ENCODE results near the gene CECR2. TPM values are rescaled to one million over a fixed set of nuclear protein-coding genes. Genes with fewer than 3 reads are reported as not detected.
A peak's percentile ranks its signal among the peaks of the same experiment; 100 is the strongest.

Gene CECR2
- total RNA-seq, 2 donors from 2014 or later = 0.18 TPM; not detected in 1

GRCh38 chr22:17352798-17353197 lies 16.5 kb upstream of the CECR2 start:
- ATAC-seq = no peak
- H3K36me3 Mint-ChIP-seq = no peaks in the 10 kb centered on the region
- no peak overlapping the region for H3K27ac Mint-ChIP-seq
- no peak for DNase-seq (ENCODE audit: low spot score in 2 of 2)
- H3K9me3 Mint-ChIP-seq = no peaks in the 10 kb centered on the region

GRCh38 chr22:17357688-17358087 lies 11.6 kb upstream of the CECR2 start:
- H3K9me3 Mint-ChIP-seq = no peaks in the 10 kb centered on the region
- DNase-seq (ENCODE audit: low spot score in 2 of 2) (no peak), ATAC-seq (no peak)
- H3K27ac Mint-ChIP-seq = no peak overlapping the region
- H3K36me3 Mint-ChIP-seq = no peaks in the 10 kb centered on the region

- no peaks in the 10 kb centered on the region for H3K36me3 Mint-ChIP-seq
- H3K9me3 Mint-ChIP-seq = no peaks in the 10 kb centered on the region
- no peak for DNase-seq (ENCODE audit: low spot score in 2 of 2)
- H3K27ac Mint-ChIP-seq = no peak overlapping the region
- no peak for ATAC-seq
These were observed 10.8 kb upstream of the CECR2 start for GRCh38 chr22:17358415-17358814.

- ATAC-seq (no peak), DNase-seq (ENCODE audit: low spot score in 2 of 2) (no peak)
- no peak overlapping the region for H3K27ac Mint-ChIP-seq
- H3K9me3 Mint-ChIP-seq = no peaks in the 10 kb centered on the region
- no peaks in the 10 kb centered on the region for H3K36me3 Mint-ChIP-seq
These were observed 9.8 kb upstream of the CECR2 start for GRCh38 chr22:17359501-17359900.

GRCh38 chr22:17366329-17366728 lies 2.9 kb upstream of the CECR2 start:
- Mint-ChIP-seq H3K36me3 (peaks cover 0 to 12% of the 10 kb centered on the region in 2 donors), H3K9me3 (no peaks in the 10 kb centered on the region), H3K27ac (no peak overlapping the region)
- no peak for DNase-seq (ENCODE audit: low spot score in 2 of 2)
- no peak for ATAC-seq

GRCh38 chr22:17366830-17367229 lies 2.4 kb upstream of the CECR2 start:
- Mint-ChIP-seq H3K36me3 (peaks cover 0 to 12% of the 10 kb centered on the region in 2 donors), H3K27ac (no peak overlapping the region), H3K9me3 (no peaks in the 10 kb centered on the region)
- DNase-seq (ENCODE audit: low spot score in 2 of 2) (peak in 1 of 2 donors; percentile 46), ATAC-seq (peak; percentile 26 to 58)

- no peak for DNase-seq (ENCODE audit: low spot score in 2 of 2)
- H3K27ac Mint-ChIP-seq = no peak overlapping the region
- H3K36me3 Mint-ChIP-seq = peaks cover 0 to 12% of the 10 kb centered on the region in 2 donors
- no peaks in the 10 kb centered on the region for H3K9me3 Mint-ChIP-seq
- no peak for ATAC-seq
These were observed 1.1 kb upstream of the CECR2 start for GRCh38 chr22:17368144-17368543.

- Mint-ChIP-seq H3K9me3 (no peaks in the 10 kb centered on the region), H3K27ac (no peak overlapping the region), H3K36me3 (peaks cover 0 to 12% of the 10 kb centered on the region in 2 donors)
- DNase-seq (ENCODE audit: low spot score in 2 of 2) (peak in 1 of 2 donors; percentile 6), ATAC-seq (peak in 1 of 2 donors; percentile 22)
These were observed 464 bp upstream of the CECR2 start for GRCh38 chr22:17368554-17369438.

GRCh38 chr22:17370026-17370765 lies 936 bp downstream of the CECR2 start:
- ATAC-seq = peak; percentile 9 to 11
- peak in 1 of 2 donors; percentile 6 for DNase-seq (ENCODE audit: low spot score in 2 of 2)
- peaks cover 0 to 12% of the 10 kb centered on the region in 2 donors for H3K36me3 Mint-ChIP-seq

GRCh38 chr22:17370766-17371432 lies 1.6 kb downstream of the CECR2 start:
- ATAC-seq (no peak), DNase-seq (ENCODE audit: low spot score in 2 of 2) (no peak)
- Mint-ChIP-seq H3K9me3 (no peaks in the 10 kb centered on the region), H3K36me3 (peaks cover 0 to 12% of the 10 kb centered on the region in 2 donors), H3K27ac (no peak overlapping the region)

More at GRCh38 chr22:17370026-17370765, 936 bp downstream of the CECR2 start:
- no peak overlapping the region for H3K27ac Mint-ChIP-seq
- no peaks in the 10 kb centered on the region for H3K9me3 Mint-ChIP-seq

GRCh38 chr22:17371448-17371847 lies 2.2 kb downstream of the CECR2 start:
- Mint-ChIP-seq H3K36me3 (peaks cover 0 to 12% of the 10 kb centered on the region in 2 donors), H3K9me3 (no peaks in the 10 kb centered on the region), H3K27ac (no peak overlapping the region)
- no peak for DNase-seq (ENCODE audit: low spot score in 2 of 2)
- ATAC-seq = no peak

GRCh38 chr22:17373855-17374254 lies 4.6 kb downstream of the CECR2 start:
- no peak overlapping the region for H3K27ac Mint-ChIP-seq
- no peaks in the 10 kb centered on the region for H3K9me3 Mint-ChIP-seq
- ATAC-seq (no peak), DNase-seq (ENCODE audit: low spot score in 2 of 2) (no peak)
- H3K36me3 Mint-ChIP-seq = peaks cover 0 to 6% of the 10 kb centered on the region in 2 donors

GRCh38 chr22:17375914-17376614 lies 6.8 kb downstream of the CECR2 start:
- H3K9me3 Mint-ChIP-seq = no peaks in the 10 kb centered on the region
- ATAC-seq (no peak), DNase-seq (ENCODE audit: low spot score in 2 of 2) (no peak)
- H3K27ac Mint-ChIP-seq = no peak overlapping the region
- peaks cover 0 to 2% of the 10 kb centered on the region in 2 donors for H3K36me3 Mint-ChIP-seq

- H3K9me3 Mint-ChIP-seq = no peaks in the 10 kb centered on the region
- no peak overlapping the region for H3K27ac Mint-ChIP-seq
- ATAC-seq (no peak), DNase-seq (ENCODE audit: low spot score in 2 of 2) (no peak)
- no peaks in the 10 kb centered on the region for H3K36me3 Mint-ChIP-seq
These were observed 7.7 kb downstream of the CECR2 start for GRCh38 chr22:17376950-17377349.

- Mint-ChIP-seq H3K9me3 (no peaks in the 10 kb centered on the region), H3K27ac (no peak overlapping the region), H3K36me3 (peaks cover 0 to 1% of the 10 kb centered on the region in 2 donors)
- DNase-seq (ENCODE audit: low spot score in 2 of 2) = no peak
- ATAC-seq = no peak
These were observed 10.7 kb downstream of the CECR2 start for GRCh38 chr22:17379944-17380343.

GRCh38 chr22:17380359-17381087 lies 11.3 kb downstream of the CECR2 start:
- DNase-seq (ENCODE audit: low spot score in 2 of 2) (no peak), ATAC-seq (no peak)
- Mint-ChIP-seq H3K27ac (no peak overlapping the region), H3K36me3 (peaks cover 0 to 6% of the 10 kb centered on the region in 2 donors), H3K9me3 (no peaks in the 10 kb centered on the region)
